Measurements from ENCODE around the gene LPAR2.
A peak's percentile ranks its signal among the peaks of the same experiment; 100 is the strongest.
"Not testable (repeated sequence)": the region's sequence is repeated elsewhere in the genome, so short reads cannot be mapped to it uniquely, and the experiment has no call there.

Gene LPAR2

DNA sequence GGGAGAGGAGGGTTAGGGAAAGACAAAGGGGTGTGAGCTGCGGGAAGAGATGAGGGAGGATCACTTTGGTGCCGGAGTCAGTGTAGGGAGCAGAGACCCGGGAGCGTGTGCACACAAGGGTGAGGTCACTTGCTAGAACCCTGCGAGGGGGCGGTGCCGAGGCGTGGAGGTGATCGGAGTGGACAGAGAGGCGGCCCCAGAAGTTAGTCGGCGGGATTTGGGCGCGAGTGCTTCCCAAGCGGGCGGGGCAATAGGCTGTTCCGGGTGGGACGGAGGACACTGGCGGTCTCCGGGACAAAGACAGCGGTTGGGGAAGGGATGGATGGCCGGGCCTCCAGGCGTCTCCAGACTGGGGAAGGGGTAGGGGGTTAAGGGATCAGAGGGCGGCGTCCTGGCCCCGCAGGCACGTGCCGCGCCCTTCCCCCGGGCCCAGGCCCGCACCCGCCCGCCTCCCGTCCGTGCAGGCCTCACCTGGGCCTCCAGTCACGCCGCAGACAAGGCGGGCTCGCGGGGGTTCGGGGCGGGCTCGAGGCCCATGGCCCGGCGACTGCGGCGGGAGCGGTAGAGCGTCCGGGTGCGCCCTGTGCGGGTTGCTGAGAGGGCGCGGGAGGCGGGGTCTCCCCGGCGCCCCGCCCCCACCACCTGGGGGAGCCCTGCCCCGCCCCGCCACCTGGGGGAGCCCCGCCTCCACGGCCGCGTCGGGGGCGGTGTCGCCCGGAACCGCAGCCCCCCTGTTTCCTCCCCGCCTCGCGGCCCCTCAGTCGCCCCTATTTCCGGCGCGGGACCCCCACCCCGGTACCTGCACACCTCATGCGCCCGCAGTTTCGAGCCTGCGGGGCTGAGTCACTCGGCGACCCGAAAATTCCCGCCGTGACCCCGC is at the start of gene LPAR2:
LPAR2 (minus strand) TSS at position 600 of the 880 bp plus-strand sequence. CDS start 945 bp downstream, outside the sequence.
- no peak for DNase-seq

DNA sequence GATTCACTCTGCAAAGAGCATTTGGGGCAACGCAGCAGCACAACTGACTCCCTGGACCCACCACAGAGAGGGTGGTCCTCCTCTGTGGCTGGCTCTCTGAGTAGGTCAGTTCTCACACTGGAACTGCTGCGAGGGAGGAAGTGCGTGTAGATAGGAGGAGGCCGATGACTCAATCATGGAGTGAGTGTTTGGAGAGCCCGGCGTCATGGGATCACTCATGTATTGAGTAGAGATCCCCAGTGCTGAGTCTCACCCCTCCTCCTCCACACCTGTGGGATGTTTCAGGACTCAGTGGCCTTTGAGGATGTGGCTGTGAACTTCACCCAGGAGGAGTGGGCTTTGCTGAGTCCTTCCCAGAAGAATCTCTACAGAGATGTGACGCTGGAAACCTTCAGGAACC is 49.6 kb upstream of the LPAR2 start:
- DNase-seq: no peak

DNA sequence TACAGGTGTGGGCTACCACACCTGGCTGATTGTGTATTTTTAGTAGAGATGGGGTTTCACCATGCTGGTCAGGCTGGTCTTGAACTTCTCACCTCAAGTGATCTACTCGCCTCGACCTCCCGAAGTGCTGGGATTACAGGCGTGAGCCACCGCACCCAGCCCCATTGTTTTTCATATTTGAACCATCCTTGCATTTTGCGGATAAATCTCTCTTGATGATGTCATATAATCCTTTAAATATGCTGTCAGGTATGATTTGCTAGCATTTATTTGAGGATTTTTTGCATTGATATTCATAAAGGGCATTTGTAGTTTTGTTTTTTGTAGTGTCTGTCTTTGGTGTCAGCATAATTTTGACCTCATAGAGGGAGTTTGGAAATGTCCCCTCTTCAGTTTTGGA is 46.3 kb upstream of the LPAR2 start:
- no peak for DNase-seq

DNA sequence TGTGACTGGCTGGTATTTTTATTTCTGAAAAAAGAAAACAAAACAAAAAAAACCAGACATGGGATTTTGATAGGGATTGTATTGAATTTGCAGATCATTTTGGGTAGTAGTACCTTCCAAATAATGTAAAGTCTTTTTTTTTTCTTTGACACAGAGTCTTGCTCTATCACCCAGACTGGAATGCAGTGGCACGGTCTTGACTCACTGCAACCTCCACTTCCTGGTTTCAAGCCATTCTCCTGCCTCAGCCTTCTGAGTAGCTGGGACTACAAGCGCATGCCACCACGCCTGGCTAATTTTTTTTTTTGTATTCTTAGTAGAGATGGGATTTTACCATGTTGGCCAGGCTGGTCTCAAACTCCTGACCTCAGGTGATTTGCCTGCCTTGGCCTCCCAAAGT is 44.8 kb upstream of the LPAR2 start:
- no peak for DNase-seq

DNA sequence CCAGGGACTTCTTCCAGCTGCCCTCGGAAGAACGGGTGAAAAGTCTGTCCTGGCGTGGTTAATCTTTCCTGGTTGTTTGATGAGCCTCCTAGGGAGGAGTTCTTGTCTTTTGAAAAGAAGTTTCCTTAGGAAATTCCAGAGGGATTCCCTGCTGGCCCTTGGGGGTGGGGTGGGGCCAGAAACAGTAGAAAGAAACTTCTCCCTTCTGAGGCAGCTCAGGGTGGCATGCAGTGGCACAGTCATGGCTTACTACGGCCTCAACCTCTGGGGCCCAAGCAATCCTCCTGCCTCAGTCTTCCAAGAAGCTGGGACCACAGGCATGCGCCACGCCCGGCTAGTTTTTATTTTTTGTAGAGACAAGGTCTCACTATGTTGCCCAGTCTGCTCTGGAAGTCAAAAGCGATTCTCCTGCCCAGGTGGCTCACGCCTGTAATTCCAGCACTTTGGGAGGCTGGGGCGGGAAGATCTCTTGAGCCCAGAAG is 42.1 kb upstream of the LPAR2 start:
- no peak for DNase-seq

DNA sequence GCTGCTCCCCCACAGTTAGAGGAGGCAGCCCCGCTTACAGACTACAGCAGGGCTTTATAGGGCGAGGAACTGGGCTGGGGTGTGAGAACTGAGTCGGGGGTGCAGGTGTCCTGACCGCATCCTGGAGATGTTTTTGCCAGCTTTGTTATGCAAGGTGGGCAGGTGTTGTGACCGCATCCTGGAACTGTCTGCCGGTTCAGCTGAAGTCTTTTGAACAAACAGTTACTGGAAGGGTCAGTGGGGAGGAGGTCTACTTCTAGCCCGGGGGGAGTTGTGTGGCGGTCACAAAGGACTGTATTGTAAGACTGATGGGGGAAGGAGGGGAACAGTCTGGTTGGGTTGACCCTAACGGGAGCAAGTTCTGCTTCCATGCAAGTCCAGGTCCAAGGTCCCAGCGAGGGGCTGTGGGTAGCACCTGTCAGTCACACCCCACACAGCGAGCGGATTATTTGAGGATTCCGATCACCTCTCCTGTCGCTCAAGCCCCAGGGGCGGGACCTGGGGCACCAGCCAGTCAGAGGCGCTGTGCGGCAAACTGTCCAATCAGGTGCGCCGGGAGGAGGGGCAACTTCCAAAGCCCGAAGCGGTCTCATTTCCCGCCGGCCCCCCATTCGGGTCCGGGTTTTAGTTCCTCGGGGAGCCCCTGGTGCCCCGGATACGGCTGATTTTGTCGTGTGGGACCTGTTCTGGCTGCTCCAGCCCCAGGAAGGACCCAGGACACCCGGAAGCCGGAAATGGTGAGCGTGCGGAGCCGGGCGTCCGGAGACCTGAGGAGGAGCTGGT is 40.4 kb upstream of the LPAR2 start, which contains the start of gene ZNF101:
ZNF101 (plus strand) TSS at position 610 of the 783 bp plus-strand sequence; CDS start at position 735, 125 bp downstream.
- DNase-seq: peak; percentile 91

DNA sequence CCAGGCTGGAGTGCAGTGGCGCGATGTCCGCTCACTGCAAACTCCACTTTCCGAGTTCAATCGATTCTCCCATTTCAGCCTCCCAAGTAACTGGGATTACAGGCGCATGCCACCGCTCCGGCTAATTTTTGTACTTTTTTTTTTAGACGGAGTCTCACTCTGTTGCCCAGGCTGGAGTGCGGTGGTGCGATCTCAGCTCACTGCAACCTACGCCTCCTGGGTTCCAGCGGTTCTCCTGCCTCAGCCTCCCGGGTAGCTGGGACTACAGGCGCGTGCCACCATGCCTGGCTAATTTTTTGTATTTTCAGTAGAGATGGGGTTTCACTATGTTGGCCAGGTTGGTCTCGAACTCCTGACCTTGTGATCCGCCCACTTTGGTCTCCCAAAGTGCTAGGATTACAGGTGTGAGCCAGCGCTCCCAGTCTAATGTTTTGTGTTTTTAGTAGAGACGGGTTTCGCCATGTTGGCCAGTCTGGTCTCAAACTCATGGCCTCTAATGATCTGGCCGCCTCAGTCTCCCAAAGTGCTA is 37.5 kb upstream of the LPAR2 start:
- DNase-seq: not testable (repeated sequence)

DNA sequence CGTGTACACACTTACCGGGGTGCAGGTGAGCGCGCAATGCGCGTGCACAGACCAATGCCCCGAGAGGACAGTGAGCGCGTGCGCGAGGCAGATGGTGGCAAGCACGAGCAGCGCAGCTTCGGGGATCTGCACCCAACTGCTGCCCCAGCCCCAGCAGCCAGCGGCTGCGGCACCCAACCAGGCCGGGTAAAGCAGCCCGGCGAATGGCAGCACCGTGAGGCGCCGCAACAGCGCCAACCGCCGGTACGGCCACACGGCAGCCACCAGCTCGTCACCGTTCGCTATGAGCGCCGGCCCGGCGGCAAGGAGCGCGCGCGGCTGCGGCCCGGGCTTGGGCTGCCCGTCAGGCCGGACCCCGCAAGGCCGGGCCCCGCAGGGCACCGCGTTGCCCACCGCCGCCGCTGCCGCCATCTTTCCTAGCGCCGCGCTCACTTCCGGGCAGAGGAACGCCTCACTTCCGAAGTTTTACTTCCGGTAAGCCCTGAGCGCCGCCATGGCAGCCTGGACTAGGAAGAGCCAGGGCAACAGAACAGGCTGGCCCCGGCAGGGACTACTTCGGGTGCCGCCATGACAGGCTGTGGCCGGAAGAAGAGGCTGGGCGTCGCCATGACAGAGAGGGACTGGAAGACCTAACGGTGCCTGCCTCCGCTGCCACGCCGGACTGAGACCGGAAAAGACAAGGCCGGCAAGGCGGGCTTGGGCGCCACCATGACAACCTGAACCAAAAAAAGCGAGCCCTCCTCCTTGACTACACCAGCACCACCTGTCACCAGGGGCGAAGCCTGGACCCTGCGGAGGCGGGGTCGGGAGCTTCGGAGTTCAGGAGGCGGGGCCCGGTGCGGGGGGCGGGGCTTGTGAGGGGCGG is 35.5 kb upstream of the LPAR2 start, which contains the start of gene ATP13A1:
ATP13A1 (minus strand) TSS at position 421 of the 865 bp plus-strand sequence; CDS start at position 411, 10 bp downstream.
- DNase-seq: peak; percentile 97

DNA sequence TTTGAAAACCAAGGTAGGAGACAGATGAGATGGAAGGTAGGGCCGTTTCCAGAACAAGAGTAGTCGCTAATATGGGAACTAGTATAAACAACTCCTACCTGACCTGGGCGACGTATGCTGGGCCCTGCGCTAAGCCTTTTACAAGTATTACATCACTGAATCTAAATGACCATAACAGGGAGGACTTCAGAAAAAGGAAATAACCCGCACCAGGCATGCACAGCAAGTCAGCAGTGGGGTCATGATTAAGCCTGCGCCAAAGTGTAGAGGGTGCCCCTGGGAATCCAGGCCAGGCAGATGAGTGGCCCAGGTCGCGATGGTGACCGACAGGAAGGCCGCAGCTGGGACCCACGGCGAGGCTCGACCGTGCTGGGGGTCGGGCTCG is 34.8 kb upstream of the LPAR2 start:
- DNase-seq: no peak

DNA sequence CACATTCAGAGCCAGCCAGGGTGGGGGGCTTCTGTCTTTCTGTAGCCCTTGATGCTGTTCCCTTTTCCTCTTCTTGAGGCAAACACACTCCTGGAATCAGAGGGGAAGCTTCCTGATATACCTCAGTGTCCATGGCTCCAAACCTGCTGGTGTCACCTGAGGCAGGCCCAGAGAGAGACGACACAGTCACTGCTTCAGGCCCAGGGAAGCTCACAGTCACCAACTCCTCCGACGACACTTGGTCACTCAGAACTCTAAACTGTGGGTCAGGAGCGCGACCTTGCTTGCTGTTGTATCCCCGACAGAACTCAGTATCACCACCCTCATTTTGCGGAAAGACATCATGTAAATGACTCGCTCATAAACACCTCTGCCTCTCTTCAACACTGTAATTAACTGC is 34.3 kb upstream of the LPAR2 start:
- no peak for DNase-seq

DNA sequence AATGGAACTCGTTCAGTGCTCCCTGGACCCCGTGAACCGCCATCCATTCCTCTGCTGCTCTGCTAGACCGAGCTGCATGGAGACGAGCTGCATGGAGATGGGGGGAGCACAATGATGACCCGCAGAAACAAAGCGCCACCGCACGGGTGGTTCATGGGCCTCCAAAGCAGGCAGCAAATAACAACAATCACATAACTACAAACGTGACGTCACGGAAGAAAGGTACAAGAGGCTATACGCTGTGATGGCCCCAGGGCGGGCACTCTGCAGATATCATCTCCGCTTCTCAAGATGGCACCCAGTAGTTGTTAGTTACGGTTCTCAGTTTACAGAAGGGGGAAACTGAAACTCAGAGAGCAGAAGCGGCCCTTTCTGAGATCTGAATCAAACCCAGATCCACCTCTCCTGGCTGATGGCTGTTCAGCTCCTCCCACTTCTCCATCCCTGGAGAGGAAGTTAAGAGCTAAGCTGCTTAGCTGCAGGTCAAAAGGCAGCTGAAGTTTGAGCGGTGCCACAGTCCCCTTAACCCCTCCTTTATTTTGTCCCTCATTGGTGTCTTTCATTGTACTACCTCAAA is 33.7 kb upstream of the LPAR2 start:
- DNase-seq: peak; percentile 9

DNA sequence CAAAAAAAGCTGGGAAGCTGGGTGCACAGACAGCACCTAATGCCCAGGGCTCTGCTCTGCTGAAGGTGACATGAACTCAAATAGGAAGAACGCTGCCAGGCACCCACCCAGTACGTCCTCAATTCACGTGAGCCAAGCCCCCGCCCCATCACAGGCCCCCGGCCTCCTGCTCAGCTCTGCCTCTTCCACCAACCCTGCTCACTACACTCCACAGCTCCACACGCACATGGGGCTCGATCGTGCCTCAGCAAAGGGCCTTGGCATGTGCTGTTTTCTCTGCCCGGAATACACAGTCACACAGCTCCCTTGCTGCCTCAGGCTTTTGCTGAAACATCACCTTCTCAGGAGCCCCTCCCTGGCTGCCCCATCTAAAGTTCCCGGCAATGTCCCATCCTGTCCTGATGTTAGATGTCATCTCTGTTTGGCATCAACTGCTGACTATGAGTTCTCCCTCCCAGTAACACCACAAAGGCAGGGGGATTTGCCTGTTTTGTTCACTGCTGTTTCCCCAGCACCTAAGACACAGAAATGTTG is 33.2 kb upstream of the LPAR2 start:
- no peak for DNase-seq

DNA sequence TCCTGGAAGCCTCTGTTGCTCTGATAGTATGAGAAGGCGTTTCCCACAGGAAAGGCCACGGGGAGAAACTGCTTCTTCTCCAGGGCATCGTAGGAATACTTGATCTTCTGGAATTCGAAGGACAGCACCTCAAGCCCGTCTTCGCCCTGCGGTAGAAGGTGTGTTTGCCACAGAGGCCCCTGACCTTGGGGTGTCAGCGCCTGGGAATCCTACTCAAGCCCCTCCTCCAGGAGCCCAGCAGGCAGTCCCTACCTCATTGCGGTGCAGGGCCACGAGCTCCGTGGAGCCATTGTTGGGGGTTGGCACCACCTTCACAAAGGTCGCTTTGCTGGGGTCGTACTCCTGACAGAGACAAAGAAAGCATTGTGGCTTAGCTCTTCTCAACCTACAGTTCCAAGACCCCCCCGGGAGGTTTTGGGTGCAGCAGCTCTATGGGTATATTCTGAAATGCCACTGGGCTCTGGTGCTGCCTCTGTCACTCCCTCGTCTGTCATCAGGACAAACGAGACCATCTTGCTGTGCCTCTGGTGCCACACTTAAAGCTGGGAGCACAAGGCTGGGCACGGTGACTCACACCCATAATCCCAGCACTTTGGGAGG is 31.7 kb upstream of the LPAR2 start:
- no peak for DNase-seq

DNA sequence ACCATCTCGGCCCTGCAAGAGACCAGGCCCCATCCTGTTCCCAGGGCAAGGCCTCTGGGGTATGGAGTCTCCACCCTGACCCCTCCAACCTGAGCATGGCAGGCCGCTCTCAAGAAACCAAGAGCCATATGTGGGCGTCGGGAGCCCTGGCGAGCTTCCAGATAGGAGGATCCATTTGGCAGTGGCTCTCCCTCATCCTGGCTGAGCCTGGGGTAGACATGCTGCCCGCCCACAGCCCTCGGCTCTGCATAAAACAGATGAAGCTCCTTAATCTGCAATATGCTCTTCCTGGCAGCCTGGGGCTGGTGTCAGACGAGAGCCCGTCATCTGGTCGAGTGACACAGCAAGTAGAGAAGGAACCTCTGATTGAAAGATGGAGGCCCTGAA is 29.4 kb upstream of the LPAR2 start:
- DNase-seq: no peak

DNA sequence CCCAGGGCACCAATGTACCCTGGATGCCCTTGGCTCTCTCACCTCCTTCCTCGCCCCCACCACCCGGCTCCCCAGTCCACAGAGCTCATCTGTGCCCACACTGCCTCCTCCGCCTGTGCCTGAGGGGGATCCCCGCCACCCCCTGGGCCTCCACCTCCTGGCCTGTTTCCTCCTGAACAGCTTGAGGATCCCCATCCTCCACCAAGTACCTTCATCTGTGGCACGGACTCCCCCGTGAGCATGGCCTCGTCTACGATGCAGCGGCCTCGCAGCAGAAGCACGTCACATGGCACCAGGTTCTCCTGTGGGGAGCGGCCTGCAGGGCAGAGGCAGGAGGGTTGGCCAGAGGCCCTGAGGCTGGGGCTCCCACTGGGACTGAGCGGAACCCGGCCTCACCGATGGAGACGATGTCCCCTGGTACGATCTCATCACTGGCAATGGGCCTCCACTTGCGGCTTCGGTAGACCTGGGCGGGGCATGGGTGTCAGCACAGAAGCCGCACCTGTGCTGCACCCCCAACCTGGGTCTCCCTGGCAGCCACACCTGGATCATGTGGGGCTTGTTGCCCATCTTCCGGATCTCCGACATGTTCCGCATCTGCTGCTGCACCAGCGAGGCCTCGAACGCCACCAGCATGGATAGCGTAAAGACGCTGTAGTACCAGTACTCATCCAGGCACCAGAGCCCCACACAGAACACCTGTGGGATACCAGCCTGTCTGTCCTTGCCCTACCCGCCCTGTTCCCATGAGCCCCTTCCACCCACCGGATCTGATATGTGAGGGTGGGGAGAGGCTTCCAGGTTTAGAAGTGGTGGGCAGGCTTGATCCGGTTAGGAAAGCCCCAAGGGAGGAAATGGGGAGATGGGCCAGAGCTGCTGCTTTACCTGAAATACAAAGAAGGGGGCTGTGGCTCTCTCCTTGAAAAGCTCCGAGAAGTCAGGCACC is 28.7 kb upstream of the LPAR2 start:
- DNase-seq: no peak

DNA sequence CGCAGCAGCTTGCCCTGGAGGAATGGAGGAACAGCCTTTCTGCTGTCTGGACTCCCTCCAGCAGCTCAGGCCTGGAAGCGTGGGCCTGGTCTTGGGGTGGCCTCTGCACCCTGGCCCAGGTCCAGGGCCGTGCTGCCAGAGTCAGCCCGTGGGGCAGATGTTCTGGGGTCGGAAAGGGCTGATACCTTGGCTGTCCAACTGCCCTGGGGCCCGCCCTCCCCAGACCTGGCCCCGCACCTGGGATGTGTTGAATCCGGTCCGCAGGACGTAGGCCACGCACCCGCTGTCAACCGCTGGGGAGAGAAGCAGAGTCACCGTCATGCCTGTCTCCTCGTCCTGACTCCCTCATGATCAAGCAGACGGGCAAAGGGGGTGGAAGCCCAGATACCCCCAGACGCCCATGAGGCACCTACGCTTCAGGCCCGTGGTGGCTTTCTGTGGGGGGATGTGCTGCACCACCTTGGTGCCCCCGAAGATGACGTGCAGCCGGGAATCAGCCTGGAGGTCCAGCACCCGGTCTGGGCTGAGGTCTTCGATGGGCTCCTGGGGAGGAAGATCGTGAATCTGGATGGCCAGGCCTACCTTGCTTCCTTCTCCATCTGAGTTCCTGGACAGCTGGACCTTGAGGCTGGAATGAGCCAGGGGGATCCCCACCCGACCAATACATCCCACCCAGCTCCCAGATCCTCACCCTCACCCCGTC is 27.8 kb upstream of the LPAR2 start:
- no peak for DNase-seq

DNA sequence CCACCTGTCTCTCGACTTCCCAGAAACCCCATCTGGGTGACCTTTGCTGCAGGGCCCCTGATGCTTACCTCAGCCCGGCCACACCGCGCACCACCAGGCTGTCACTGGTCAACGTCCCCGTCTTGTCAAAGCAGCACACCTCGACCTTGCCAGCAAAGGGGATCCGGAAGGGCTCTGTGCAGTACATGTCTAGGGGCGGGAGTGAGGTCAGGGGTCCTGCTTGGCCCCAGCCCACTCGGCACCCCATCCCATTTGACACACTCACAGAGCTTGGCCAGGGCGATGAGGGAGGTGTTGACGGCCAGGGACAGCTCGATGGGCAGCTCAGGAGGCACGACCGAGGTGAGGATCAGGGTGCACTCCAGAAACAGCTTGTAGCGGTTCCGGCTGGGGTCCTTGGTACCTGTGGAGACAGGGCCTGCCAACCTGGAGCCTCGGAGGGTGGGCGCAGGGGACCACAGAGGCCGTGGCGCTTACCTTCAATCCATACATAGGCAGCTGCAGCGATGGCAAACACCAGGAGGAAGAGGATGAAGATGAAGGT is 27.1 kb upstream of the LPAR2 start:
- no peak for DNase-seq

DNA sequence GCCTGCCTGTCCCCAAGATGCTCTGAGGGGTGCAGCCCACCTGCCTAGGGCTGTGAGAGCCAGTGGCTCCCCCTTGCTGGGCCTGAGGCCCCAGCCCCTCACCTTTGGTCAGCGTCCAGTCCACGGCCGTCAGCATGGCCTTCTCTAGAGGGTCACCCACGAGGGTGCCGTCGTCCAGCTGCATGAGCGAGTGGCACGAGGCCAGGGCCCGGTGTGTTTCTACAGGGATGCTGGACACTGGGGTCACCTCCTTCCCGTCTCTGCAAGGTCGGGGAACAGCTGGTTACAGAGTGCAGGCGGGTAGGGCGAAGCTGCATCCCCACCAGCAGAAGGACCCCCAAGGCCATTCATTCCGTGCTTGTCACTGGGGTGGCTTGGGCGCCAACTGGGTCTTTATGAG is 26.4 kb upstream of the LPAR2 start:
- no peak for DNase-seq

DNA sequence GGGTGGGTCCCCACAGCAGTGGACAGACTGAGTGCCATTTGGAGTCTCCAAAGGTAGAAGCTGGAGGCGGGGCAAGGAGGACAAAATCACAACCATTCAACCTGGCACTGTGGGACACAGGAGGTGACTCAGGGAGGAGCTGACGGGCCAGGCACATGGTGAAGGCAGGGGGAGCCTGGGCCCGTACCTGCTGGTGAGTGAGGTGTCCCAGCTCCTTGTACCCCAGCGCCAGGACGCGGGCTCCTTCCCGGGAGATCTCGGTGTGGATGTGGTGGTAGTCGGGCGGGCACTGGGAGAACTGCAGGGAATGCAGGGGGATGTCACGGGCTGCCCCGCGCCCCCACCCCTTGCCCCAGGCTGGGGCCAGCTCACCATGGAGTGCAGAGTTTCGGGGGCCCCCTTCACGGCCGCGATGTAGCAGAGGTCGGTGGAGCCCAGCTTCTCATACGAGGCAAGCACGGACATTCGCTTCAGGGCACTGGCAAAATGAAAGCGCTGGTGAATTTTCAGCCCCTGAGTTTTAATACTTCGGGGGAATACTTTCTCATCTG is 25.7 kb upstream of the LPAR2 start:
- no peak for DNase-seq
